Thyroid gland (tissue), 4 donors: ENCODE results near the gene MAPKBP1. TPM values are rescaled to one million over a fixed set of nuclear protein-coding genes. Genes with fewer than 3 reads are reported as not detected.
A peak's percentile ranks its signal among the peaks of the same experiment; 100 is the strongest.

Experiments used
- DNase-seq, 2 donors: peaks; one replicate each; pipeline ENCODE4 v3.0.0-alpha.2; 2019
- H3K27ac ChIP-seq, 3 donors: fragments of 200-600 bp; sonication (generic); 1 replicate in 2 of 3; 2 replicates in 1 of 3; pipeline ENCODE4 v1.5.1; 2016 to 2019; ENCODE audit warnings: mild to moderate bottlenecking in 1 of 3, moderate library complexity in 1 of 3
- H3K27me3 ChIP-seq: fragments of 200-600 bp; sonication (generic); one replicate; pipeline ENCODE4 v1.5.1; 2019
- H3K36me3 ChIP-seq, 2 donors: fragments of 200-600 bp; sonication (generic); one replicate each; pipeline ENCODE4 v1.5.1; 2016 to 2019
- H3K4me1 ChIP-seq, 2 donors: fragments of 200-600 bp; sonication (generic); one replicate each; pipeline ENCODE4 v1.5.1; 2017 to 2019
- H3K4me3 ChIP-seq, 3 donors: fragments of 200-600 bp; sonication (generic); replicated peaks in 1 of 3; 1 replicate in 2 of 3; 2 replicates in 1 of 3; pipeline ENCODE4 v1.5.1; 2016; ENCODE audit warnings: mild to moderate bottlenecking in 1 of 3
- H3K9me3 ChIP-seq: fragments of 200-600 bp; sonication (generic); one replicate; pipeline ENCODE4 v1.5.1; 2017
- POLR2A ChIP-seq, 2 donors: fragments of 450-650 bp; IDR thresholded peaks; one replicate each; pipeline ENCODE4 v1.6.1; 2017; ENCODE audit warnings: antibody characterized with exemption in 2 of 2, mild to moderate bottlenecking in 2 of 2, moderate library complexity in 1 of 2
- WGBS, 2 donors: methylation state at CpG; one replicate each; pipeline ENCODE4 v1.1.5; 2017; 5-methylcytosine and 5-hydroxymethylcytosine counted together
- intact Hi-C: fragments of 100-400 bp; cut with DNase I; formaldehyde crosslinking; loops from one replicate; pipeline ENCODE4 v1.15.1; 2023
- total RNA-seq, 4 donors: library from RNA; depleted of rRNA; stranded (reverse); fragments of >200 nt; gene quantifications; one replicate each; pipeline ENCODE4 v1.2.3, GENCODE V29; 2016
- TF ChIP-seq, protein P1 (sequence below), 6 experiments: fragments of 200-600 bp in 3 of 6; fragments of 450-650 bp in 3 of 6; sonication (generic) in 3 of 6; IDR thresholded peaks; one replicate each; pipeline ENCODE4 v1.5.1; 2016 to 2019; ENCODE audit warnings: antibody characterized with exemption in 6 of 6, mild to moderate bottlenecking in 2 of 6, inconsistent platforms in 1 of 6, moderate library complexity in 1 of 6

Gene MAPKBP1
- total RNA-seq, 4 donors from 2014 or later: 25.4 to 40.5 (median 33.6) TPM

DNA sequence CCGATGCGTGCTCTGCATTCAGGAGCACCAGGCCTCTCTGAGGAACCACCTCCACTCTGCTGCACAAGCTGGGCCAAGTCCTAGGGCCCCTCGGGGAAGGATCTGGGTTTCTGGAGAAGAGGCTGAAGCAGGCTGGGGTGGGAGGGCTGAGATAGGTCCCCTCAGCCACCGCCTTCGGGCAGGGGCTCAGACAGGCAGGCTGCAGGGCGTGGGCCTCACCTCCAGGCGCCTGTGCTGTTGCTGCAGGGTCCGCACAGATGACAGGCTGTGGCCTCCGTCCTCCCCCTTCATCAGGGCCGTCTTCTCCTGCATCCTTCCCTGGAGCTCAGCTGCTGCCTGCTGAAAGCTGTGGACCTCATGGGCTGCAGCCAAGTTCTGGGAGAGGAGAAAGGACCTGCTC, 79.5 kb downstream of the MAPKBP1 start:
- WGBS, 2 donors: 83 to 87% methylated on average over 3 to 10 of the region's 10 CpGs
- H3K27me3 ChIP-seq: no peaks in the 10 kb centered on the region
- H3K27ac ChIP-seq: no peak overlapping the region
- H3K4me3 ChIP-seq: no peak overlapping the region
- peaks cover 14 to 49% of the 10 kb centered on the region in 2 donors for H3K4me1 ChIP-seq
- TF ChIP-seq POLR2A (IDR thresholded peaks at IDR 0.05): no peak
- TF ChIP-seq, protein P1, sequence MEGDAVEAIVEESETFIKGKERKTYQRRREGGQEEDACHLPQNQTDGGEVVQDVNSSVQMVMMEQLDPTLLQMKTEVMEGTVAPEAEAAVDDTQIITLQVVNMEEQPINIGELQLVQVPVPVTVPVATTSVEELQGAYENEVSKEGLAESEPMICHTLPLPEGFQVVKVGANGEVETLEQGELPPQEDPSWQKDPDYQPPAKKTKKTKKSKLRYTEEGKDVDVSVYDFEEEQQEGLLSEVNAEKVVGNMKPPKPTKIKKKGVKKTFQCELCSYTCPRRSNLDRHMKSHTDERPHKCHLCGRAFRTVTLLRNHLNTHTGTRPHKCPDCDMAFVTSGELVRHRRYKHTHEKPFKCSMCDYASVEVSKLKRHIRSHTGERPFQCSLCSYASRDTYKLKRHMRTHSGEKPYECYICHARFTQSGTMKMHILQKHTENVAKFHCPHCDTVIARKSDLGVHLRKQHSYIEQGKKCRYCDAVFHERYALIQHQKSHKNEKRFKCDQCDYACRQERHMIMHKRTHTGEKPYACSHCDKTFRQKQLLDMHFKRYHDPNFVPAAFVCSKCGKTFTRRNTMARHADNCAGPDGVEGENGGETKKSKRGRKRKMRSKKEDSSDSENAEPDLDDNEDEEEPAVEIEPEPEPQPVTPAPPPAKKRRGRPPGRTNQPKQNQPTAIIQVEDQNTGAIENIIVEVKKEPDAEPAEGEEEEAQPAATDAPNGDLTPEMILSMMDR (IDR thresholded peaks at IDR 0.05): no peak
- H3K9me3 ChIP-seq: no peaks in the 10 kb centered on the region
- intact Hi-C loops: no loop called here
- H3K36me3 ChIP-seq: peaks cover 0 to 3% of the 10 kb centered on the region in 2 donors
- DNase-seq: peak in 1 of 2 donors; percentile 26

DNA sequence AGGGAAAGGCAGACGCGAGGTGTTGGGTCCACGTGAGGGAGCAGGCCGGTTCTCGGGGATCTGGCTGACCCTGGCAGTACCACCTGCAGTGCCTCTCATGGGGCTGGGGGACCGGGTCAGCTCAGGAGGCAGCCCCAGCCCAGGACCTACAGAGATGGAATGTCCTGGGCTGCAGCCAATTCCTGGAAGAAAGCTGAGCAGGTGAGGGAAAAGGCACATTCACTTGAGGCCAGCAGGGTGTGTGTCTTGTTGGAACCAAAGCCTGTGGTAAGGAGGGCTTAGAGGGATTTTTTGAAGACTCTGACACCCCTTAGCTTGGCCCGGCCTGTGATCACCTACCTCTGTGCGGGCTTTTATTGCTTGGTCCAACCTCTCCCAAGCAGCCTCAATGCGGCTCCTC, 80.2 kb downstream of the MAPKBP1 start:
- H3K4me1 ChIP-seq: peaks cover 14 to 46% of the 10 kb centered on the region in 2 donors
- H3K27ac ChIP-seq: no peak overlapping the region
- DNase-seq: peak; percentile 62 to 72
- H3K4me3 ChIP-seq: no peak overlapping the region
- no peak for TF ChIP-seq POLR2A (IDR thresholded peaks at IDR 0.05)
- TF ChIP-seq, protein P1 (IDR thresholded peaks at IDR 0.05): no peak
- no peaks in the 10 kb centered on the region for H3K9me3 ChIP-seq
- H3K36me3 ChIP-seq: no peaks in the 10 kb centered on the region
- intact Hi-C loops: no loop called here
- no peaks in the 10 kb centered on the region for H3K27me3 ChIP-seq
- WGBS, 2 donors: 68 to 89% methylated on average over 7 to 8 of the region's 9 CpGs

DNA sequence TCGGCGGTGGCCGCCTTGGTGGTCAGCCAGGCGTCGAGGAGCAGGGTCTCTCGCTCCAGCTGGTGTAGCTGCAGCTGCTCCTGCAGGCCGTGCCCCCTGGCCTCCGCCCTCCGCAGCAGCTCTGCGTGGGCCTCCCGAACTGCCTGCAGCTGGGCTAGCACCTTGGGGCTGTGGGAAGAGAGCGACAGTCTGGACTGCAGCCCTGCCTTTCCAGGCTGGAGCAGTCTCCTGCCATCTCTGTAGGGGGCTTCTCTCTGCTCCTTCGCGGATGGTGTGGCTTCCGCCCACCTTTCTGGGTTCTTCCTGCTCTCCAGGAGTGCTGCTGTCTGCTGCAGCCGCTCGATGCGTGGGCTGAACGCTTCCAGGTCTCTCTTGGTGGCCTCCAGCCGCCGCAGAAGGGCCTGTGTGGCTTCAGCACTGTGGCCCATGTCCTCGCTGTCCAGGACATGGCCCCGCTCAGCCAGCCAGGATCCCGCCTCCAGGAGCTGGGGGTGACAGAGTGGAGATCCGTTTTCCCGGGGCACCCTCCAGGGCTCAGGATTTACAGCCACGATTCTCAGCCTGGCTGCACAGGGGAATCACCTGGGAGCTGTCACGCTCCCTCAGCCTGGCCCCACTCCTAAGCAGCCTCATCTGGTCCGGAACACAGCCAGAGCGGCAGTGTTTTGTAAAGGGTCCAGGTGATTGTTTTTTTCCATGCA, 81.1 kb downstream of the MAPKBP1 start:
- H3K36me3 ChIP-seq: no peaks in the 10 kb centered on the region
- TF ChIP-seq, protein P1 (IDR thresholded peaks at IDR 0.05): no peak
- no peak for TF ChIP-seq POLR2A (IDR thresholded peaks at IDR 0.05)
- H3K4me3 ChIP-seq: no peak overlapping the region
- H3K4me1 ChIP-seq: peaks cover 14 to 41% of the 10 kb centered on the region in 2 donors
- 55 to 66% methylated on average over 21 to 27 of the region's 30 CpGs for WGBS, 2 donors
- DNase-seq: peak; percentile 84 to 90
- intact Hi-C loops: no loop called here
- H3K27ac ChIP-seq: no peak overlapping the region
- H3K9me3 ChIP-seq: no peaks in the 10 kb centered on the region
- no peaks in the 10 kb centered on the region for H3K27me3 ChIP-seq

DNA sequence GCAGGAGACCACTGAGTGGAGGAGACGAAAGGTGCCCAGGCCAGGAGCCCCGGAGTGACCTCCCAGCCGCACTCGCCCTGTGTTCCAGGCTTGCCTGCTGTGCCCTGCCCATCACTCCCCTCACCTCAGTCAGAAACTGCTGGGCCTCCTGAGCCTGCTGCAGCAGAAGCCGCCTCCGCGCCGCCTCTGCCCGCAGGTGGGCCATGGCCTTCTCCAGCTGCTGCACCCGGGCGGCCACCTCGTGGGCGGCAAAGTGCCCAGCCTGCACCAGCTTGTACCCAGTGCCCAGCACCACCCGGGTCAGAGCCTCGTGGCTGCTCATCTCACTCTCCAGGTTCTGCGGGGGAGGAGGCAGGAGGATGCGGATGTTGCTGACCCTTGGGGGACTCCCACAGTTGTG, 82.0 kb downstream of the MAPKBP1 start:
- Histone ChIP-seq H3K27ac (peak overlapping the region in 1 of 3 donors; percentile 7), H3K27me3 (no peaks in the 10 kb centered on the region), H3K4me3 (no peak overlapping the region), H3K36me3 (no peaks in the 10 kb centered on the region), H3K4me1 (peaks cover 11 to 35% of the 10 kb centered on the region in 2 donors), H3K9me3 (no peaks in the 10 kb centered on the region)
- intact Hi-C loops: no loop called here
- TF ChIP-seq, protein P1 (IDR thresholded peaks at IDR 0.05): no peak
- TF ChIP-seq POLR2A (IDR thresholded peaks at IDR 0.05): no peak
- no peak for DNase-seq
- 93 to 97% methylated on average over 4 to 13 of the region's 17 CpGs for WGBS, 2 donors

DNA sequence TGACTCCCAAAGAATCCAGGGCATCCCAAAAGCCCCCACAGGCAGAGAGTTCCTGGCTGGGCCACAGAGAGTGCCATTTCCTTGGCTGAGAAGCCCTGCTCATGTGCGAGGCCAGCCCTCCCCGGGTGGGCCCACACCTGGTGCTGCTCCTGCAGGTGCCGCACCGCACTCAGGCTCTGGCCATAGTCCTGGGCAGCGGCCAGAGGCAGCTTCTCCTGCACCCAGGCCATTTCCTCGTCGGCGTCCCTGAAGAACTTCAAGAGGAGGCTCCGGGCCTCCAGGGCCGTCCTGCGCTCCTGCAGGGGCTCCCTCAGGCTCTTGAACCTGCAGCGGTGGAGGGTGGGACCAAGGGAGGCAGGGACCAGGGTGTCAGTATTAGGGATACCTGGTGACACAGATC, 82.4 kb downstream of the MAPKBP1 start:
- Histone ChIP-seq H3K9me3 (no peaks in the 10 kb centered on the region), H3K36me3 (no peaks in the 10 kb centered on the region), H3K27me3 (no peaks in the 10 kb centered on the region), H3K4me1 (peaks cover 10 to 31% of the 10 kb centered on the region in 2 donors), H3K4me3 (no peak overlapping the region), H3K27ac (no peak overlapping the region)
- TF ChIP-seq, protein P1 (IDR thresholded peaks at IDR 0.05): no peak
- no peak for TF ChIP-seq POLR2A (IDR thresholded peaks at IDR 0.05)
- intact Hi-C loops: no loop called here
- no peak for DNase-seq
- WGBS, 2 donors: 93 to 94% methylated on average over 7 to 11 of the region's 12 CpGs
